ENCODE measurements around the gene VPS26B.

VPS26B gene

GRCh38 chr11:134248910-134249480, 24.5 kb downstream of the VPS26B start:
- Histone ChIP-seq H3K4me3 (ENCODE audit: low read depth in 1 of 2, low read length in 2 of 2) (no peak overlapping the region), H3K9me3 (ENCODE audit: insufficient read depth, low read length, severe bottlenecking) (no peaks in the 10 kb centered on the region), H3K4me2 (ENCODE audit: insufficient read depth, low read length) (no peak overlapping the region), H3K79me2 (ENCODE audit: insufficient read depth, low read length) (peaks cover 24% of the 10 kb centered on the region), H3K27ac (ENCODE audit: low read length) (no peak overlapping the region), H3K27me3 (ENCODE audit: insufficient read depth, low read length, poor library complexity) (no peaks in the 10 kb centered on the region), H2AFZ (ENCODE audit: low read depth, low read length) (no peak overlapping the region), H3K4me1 (ENCODE audit: insufficient read depth, low read length) (peaks cover 17% of the 10 kb centered on the region), H3K36me3 (ENCODE audit: insufficient read depth, low read length) (peaks cover 77% of the 10 kb centered on the region), H3K9ac (ENCODE audit: low read depth, low read length) (no peak overlapping the region), H4K20me1 (ENCODE audit: insufficient read depth, low read length) (no peaks in the 10 kb centered on the region)
- TF ChIP-seq CTCF (IDR thresholded peaks at IDR 0.05; ENCODE audit: borderline replicate concordance, extremely low read depth, low read length, poor library complexity, severe bottlenecking) (no peak), EZH2 (IDR thresholded peaks at IDR 0.05; ENCODE audit: borderline replicate concordance, low read depth, low read length, severe bottlenecking) (no peak)
- no peak for ATAC-seq (ENCODE audit: insufficient read depth, low read depth)
- DNase-seq: no peak

- Histone ChIP-seq H3K79me2 (ENCODE audit: insufficient read depth, low read length) (peaks cover 36% of the 10 kb centered on the region), H3K9ac (ENCODE audit: low read depth, low read length) (no peak overlapping the region), H3K27me3 (ENCODE audit: insufficient read depth, low read length, poor library complexity) (no peaks in the 10 kb centered on the region), H3K4me1 (ENCODE audit: insufficient read depth, low read length) (peaks cover 29% of the 10 kb centered on the region), H3K4me3 (ENCODE audit: low read depth in 1 of 2, low read length in 2 of 2) (no peak overlapping the region), H3K27ac (ENCODE audit: low read length) (no peak overlapping the region), H3K4me2 (ENCODE audit: insufficient read depth, low read length) (no peak overlapping the region), H3K36me3 (ENCODE audit: insufficient read depth, low read length) (peaks cover 65% of the 10 kb centered on the region), H4K20me1 (ENCODE audit: insufficient read depth, low read length) (peaks cover 3% of the 10 kb centered on the region; the same call in 1 of the 2 replicates), H3K9me3 (ENCODE audit: insufficient read depth, low read length, severe bottlenecking) (no peaks in the 10 kb centered on the region), H2AFZ (ENCODE audit: low read depth, low read length) (no peak overlapping the region)
- DNase-seq: no peak
- no peak for ATAC-seq (ENCODE audit: insufficient read depth, low read depth)
- TF ChIP-seq CTCF (IDR thresholded peaks at IDR 0.05; ENCODE audit: borderline replicate concordance, extremely low read depth, low read length, poor library complexity, severe bottlenecking) (no peak), EZH2 (IDR thresholded peaks at IDR 0.05; ENCODE audit: borderline replicate concordance, low read depth, low read length, severe bottlenecking) (no peak)
Observed at GRCh38 chr11:134250246-134250645, 25.8 kb downstream of the VPS26B start.

- Histone ChIP-seq H3K4me2 (ENCODE audit: insufficient read depth, low read length) (no peak overlapping the region), H3K36me3 (ENCODE audit: insufficient read depth, low read length) (peaks cover 60% of the 10 kb centered on the region), H3K79me2 (ENCODE audit: insufficient read depth, low read length) (peaks cover 40% of the 10 kb centered on the region), H3K27me3 (ENCODE audit: insufficient read depth, low read length, poor library complexity) (no peaks in the 10 kb centered on the region), H3K9ac (ENCODE audit: low read depth, low read length) (no peak overlapping the region), H3K9me3 (ENCODE audit: insufficient read depth, low read length, severe bottlenecking) (no peaks in the 10 kb centered on the region), H4K20me1 (ENCODE audit: insufficient read depth, low read length) (peaks cover 3% of the 10 kb centered on the region; the same call in 1 of the 2 replicates), H3K4me1 (ENCODE audit: insufficient read depth, low read length) (peaks cover 34% of the 10 kb centered on the region), H3K4me3 (ENCODE audit: low read depth in 1 of 2, low read length in 2 of 2) (no peak overlapping the region), H2AFZ (ENCODE audit: low read depth, low read length) (no peak overlapping the region), H3K27ac (ENCODE audit: low read length) (no peak overlapping the region)
- ATAC-seq (ENCODE audit: insufficient read depth, low read depth) (no peak), DNase-seq (no peak)
- no peak for TF ChIP-seq EZH2 (IDR thresholded peaks at IDR 0.05; ENCODE audit: borderline replicate concordance, low read depth, low read length, severe bottlenecking)
- TF ChIP-seq CTCF (IDR thresholded peaks at IDR 0.05; ENCODE audit: borderline replicate concordance, extremely low read depth, low read length, poor library complexity, severe bottlenecking): no peak
Observed at GRCh38 chr11:134250675-134251074, 26.2 kb downstream of the VPS26B start.
